ENCODE data around the gene MALAT1. TPM values are rescaled to one million over a fixed set of nuclear protein-coding genes. Genes with fewer than 3 reads are reported as not detected.
A peak's percentile ranks its signal among the peaks of the same experiment; 100 is the strongest.

MALAT1 gene
- total RNA-seq, 1 donor from 2014 or later, result 8,553 TPM

GRCh38 chr11:65493367-65494176, 5.3 kb upstream of the MALAT1 start:
- Histone ChIP-seq H3K4me3 (peak overlapping the region; percentile 25 to 32), H3K9me3 (no peaks in the 10 kb centered on the region), H3K27ac (peak overlapping the region; percentile 92 to 99), H3K4me1 (peaks cover 61 to 81% of the 10 kb centered on the region in 2 donors), H3K36me3 (no peaks in the 10 kb centered on the region), H3K27me3 (no peaks in the 10 kb centered on the region)
- intact Hi-C loops (cut with DNase I), result loop anchor here (2.0 kb wide), 1 partner anchor 73 kb away; no protein-coding TSS in a partner anchor
- TF ChIP-seq, protein P1, sequence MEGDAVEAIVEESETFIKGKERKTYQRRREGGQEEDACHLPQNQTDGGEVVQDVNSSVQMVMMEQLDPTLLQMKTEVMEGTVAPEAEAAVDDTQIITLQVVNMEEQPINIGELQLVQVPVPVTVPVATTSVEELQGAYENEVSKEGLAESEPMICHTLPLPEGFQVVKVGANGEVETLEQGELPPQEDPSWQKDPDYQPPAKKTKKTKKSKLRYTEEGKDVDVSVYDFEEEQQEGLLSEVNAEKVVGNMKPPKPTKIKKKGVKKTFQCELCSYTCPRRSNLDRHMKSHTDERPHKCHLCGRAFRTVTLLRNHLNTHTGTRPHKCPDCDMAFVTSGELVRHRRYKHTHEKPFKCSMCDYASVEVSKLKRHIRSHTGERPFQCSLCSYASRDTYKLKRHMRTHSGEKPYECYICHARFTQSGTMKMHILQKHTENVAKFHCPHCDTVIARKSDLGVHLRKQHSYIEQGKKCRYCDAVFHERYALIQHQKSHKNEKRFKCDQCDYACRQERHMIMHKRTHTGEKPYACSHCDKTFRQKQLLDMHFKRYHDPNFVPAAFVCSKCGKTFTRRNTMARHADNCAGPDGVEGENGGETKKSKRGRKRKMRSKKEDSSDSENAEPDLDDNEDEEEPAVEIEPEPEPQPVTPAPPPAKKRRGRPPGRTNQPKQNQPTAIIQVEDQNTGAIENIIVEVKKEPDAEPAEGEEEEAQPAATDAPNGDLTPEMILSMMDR (IDR thresholded peaks at IDR 0.05), result no peak
- DNase-seq (ENCODE audit: low spot score in 2 of 2), result peak; percentile 84 to 98

- no peaks in the 10 kb centered on the region for H3K9me3 ChIP-seq
- TF ChIP-seq, protein P1 (IDR thresholded peaks at IDR 0.05), result no peak
- peak overlapping the region; percentile 92 to 99 for H3K27ac ChIP-seq
- no peaks in the 10 kb centered on the region for H3K27me3 ChIP-seq
- H3K4me1 ChIP-seq, result peaks cover 32 to 51% of the 10 kb centered on the region in 2 donors
- H3K36me3 ChIP-seq, result peaks cover 7 to 15% of the 10 kb centered on the region in 2 donors
- intact Hi-C loops (cut with DNase I), result no loop called here
- H3K4me3 ChIP-seq, result peak overlapping the region; percentile 47 to 57
- DNase-seq (ENCODE audit: low spot score in 2 of 2), result no peak
Measured at GRCh38 chr11:65496304-65497140, 2.3 kb upstream of the MALAT1 start.

DNA sequence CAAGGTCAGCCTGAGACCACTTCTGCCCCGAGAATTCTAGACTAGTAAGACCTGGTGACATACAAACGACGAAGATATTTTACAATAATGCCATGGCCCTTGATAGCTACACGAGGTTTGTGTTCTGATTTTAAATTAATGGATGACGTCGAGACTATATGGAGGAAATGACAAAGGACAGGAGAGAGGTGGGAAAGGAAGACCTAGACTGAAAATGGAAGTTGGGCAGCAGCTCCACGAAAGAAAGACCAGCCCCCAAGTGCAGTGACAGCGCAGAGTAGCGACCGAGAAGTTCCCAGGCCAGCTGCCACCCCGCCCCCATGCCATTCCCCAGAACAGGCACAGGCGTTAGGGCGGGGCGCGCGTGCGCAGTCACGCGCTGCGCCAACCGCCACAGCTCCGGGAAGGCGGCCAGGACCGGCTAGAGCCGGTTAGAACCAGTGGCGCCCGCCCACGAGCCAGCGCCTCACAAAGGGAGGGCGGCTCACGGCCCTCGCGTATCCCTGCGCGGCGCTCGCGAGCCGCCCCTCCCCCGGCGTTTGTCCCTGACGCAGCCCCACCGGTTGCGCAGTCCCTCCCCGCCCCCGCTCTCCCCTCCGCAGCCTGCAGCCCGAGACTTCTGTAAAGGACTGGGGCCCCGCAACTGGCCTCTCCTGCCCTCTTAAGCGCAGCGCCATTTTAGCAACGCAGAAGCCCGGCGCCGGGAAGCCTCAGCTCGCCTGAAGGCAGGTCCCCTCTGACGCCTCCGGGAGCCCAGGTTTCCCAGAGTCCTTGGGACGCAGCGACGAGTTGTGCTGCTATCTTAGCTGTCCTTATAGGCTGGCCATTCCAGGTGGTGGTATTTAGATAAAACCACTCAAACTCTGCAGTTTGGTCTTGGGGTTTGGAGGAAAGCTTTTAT, 1.5 kb upstream of the MALAT1 start:
- Histone ChIP-seq H3K9me3 (no peaks in the 10 kb centered on the region), H3K4me1 (peaks cover 29 to 44% of the 10 kb centered on the region in 2 donors), H3K4me3 (peak overlapping the region; percentile 62 to 67), H3K36me3 (peaks cover 16 to 24% of the 10 kb centered on the region in 2 donors), H3K27me3 (no peaks in the 10 kb centered on the region), H3K27ac (peak overlapping the region; percentile 95 to 99)
- TF ChIP-seq, protein P1 (IDR thresholded peaks at IDR 0.05), result no peak
- intact Hi-C loops (cut with DNase I), result loop anchor here (2.0 kb wide), 1 partner anchor 75 kb away; the partner anchor contains the start of gene NEAT1
- DNase-seq (ENCODE audit: low spot score in 2 of 2), result peak; percentile 94 to 99

DNA sequence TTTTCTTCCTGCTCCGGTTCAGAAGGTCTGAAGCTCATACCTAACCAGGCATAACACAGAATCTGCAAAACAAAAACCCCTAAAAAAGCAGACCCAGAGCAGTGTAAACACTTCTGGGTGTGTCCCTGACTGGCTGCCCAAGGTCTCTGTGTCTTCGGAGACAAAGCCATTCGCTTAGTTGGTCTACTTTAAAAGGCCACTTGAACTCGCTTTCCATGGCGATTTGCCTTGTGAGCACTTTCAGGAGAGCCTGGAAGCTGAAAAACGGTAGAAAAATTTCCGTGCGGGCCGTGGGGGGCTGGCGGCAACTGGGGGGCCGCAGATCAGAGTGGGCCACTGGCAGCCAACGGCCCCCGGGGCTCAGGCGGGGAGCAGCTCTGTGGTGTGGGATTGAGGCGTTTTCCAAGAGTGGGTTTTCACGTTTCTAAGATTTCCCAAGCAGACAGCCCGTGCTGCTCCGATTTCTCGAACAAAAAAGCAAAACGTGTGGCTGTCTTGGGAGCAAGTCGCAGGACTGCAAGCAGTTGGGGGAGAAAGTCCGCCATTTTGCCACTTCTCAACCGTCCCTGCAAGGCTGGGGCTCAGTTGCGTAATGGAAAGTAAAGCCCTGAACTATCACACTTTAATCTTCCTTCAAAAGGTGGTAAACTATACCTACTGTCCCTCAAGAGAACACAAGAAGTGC, 661 bp upstream of the MALAT1 start:
- peak in 1 of 2 donors; percentile 77 for DNase-seq (ENCODE audit: low spot score in 2 of 2)
- peak overlapping the region; percentile 95 to 99 for H3K27ac ChIP-seq
- peak overlapping the region; percentile 62 to 67 for H3K4me3 ChIP-seq
- no peaks in the 10 kb centered on the region for H3K9me3 ChIP-seq
- H3K27me3 ChIP-seq, result no peaks in the 10 kb centered on the region
- intact Hi-C loops (cut with DNase I), result loop anchor here (2.0 kb wide), 1 partner anchor 75 kb away; the partner anchor contains the start of gene NEAT1
- H3K4me1 ChIP-seq, result peaks cover 26 to 36% of the 10 kb centered on the region in 2 donors
- peaks cover 24 to 32% of the 10 kb centered on the region in 2 donors for H3K36me3 ChIP-seq
- TF ChIP-seq, protein P1 (IDR thresholded peaks at IDR 0.05), result no peak

All from ascending aorta (tissue), 2 donors.